LNCAP (cell line): ENCODE measurements around the gene ADGRB3.

Source experiments
- CTCF ChIP-seq: fragments of 450-650 bp; IDR thresholded peaks from 2 replicates; pipeline ENCODE4 v1.5.1; 2017; ENCODE audit warnings: mild to moderate bottlenecking

The ADGRB3 gene

GRCh38 chr6:68729377-68729903, 94.4 kb downstream of the ADGRB3 start:
- no peak for TF ChIP-seq CTCF

GRCh38 chr6:68730291-68731054, 95.4 kb downstream of the ADGRB3 start:
- TF ChIP-seq CTCF: no peak

- TF ChIP-seq CTCF: no peak
Observed at GRCh38 chr6:68732423-68732822, 97.3 kb downstream of the ADGRB3 start.

GRCh38 chr6:68735866-68736265, 100.8 kb downstream of the ADGRB3 start:
- TF ChIP-seq CTCF: no peak

GRCh38 chr6:68737061-68737460, 102.0 kb downstream of the ADGRB3 start:
- TF ChIP-seq CTCF: no peak

GRCh38 chr6:68738039-68738438, 103.0 kb downstream of the ADGRB3 start:
- no peak for TF ChIP-seq CTCF

- no peak for TF ChIP-seq CTCF
Observed at GRCh38 chr6:68740828-68741500, 105.9 kb downstream of the ADGRB3 start.
